HG03108 (cell line): Measurements from ENCODE around the gene RNF26.

ENCODE experiments used
- ATAC-seq: cut with Tn5 transposase; IDR thresholded peaks from one replicate; pipeline ENCODE4 v1.9.1; 2021; ENCODE audit warnings: moderate library complexity; ENCODE audit not compliant: unreplicated experiment

The RNF26 gene

GRCh38 chr11:119335091-119335654, 846 bp downstream of the RNF26 start:
- ATAC-seq = no peak

GRCh38 chr11:119335655-119336543, 1.6 kb downstream of the RNF26 start:
- no peak for ATAC-seq

- no peak for ATAC-seq
Observed at GRCh38 chr11:119336744-119337469, 2.6 kb downstream of the RNF26 start.

- no peak for ATAC-seq
Observed at GRCh38 chr11:119337581-119338317, 3.4 kb downstream of the RNF26 start.

GRCh38 chr11:119338318-119338890, 4.1 kb downstream of the RNF26 start:
- ATAC-seq = no peak

- ATAC-seq = no peak
Observed at GRCh38 chr11:119338965-119339588, 4.8 kb downstream of the RNF26 start.

GRCh38 chr11:119339589-119340334, 5.4 kb downstream of the RNF26 start:
- no peak for ATAC-seq

- ATAC-seq = no peak
Observed at GRCh38 chr11:119340335-119341221, 6.3 kb downstream of the RNF26 start, which contains the start of gene C1QTNF5. Gene C1QTNF5, minus strand, starts transcription at chr11:119340883. Its CDS starts 486 bp downstream, at chr11:119340397.

- no peak for ATAC-seq
Observed at GRCh38 chr11:119341222-119342022, 7.1 kb downstream of the RNF26 start.

- ATAC-seq = no peak
Observed at GRCh38 chr11:119342023-119342300, 7.6 kb downstream of the RNF26 start.

GRCh38 chr11:119342362-119343130, 8.2 kb downstream of the RNF26 start:
- no peak for ATAC-seq

- no peak for ATAC-seq
Observed at GRCh38 chr11:119343726-119344125, 9.4 kb downstream of the RNF26 start.

- no peak for ATAC-seq
Observed at GRCh38 chr11:119344291-119345010, 10.1 kb downstream of the RNF26 start.

GRCh38 chr11:119345685-119346084, 11.4 kb downstream of the RNF26 start:
- ATAC-seq = no peak

- no peak for ATAC-seq
Observed at GRCh38 chr11:119346605-119347004, 12.3 kb downstream of the RNF26 start, which contains the start of gene MFRP. Gene MFRP, minus strand, starts transcription at chr11:119346705. Its CDS starts 192 bp downstream, at chr11:119346513.

- no peak for ATAC-seq
Observed at GRCh38 chr11:119347242-119347641, 12.9 kb downstream of the RNF26 start.
